OCI-LY1 (cell line): ENCODE data around the gene IFNGR2.

Experiments
- CTCF ChIP-seq: fragments of 200-600 bp; sonication (generic), shearing (Covaris generic); IDR thresholded peaks from 2 replicates; pipeline ENCODE4 v1.5.1; 2017; ENCODE audit warnings: mild to moderate bottlenecking, antibody characterized with exemption, low read length, moderate library complexity, mixed read lengths
- EZH2 ChIP-seq: fragments of 200-600 bp; sonication (generic), shearing (Covaris generic); IDR thresholded peaks from 2 replicates; pipeline ENCODE4 v1.8.0; 2017; ENCODE audit warnings: borderline replicate concordance, mixed run types, mild to moderate bottlenecking, antibody characterized with exemption, low read length, moderate library complexity, mixed read lengths

GRCh38 chr21:33388188-33388587, 15.0 kb upstream of the IFNGR2 start:
- no peak for TF ChIP-seq CTCF
- TF ChIP-seq EZH2: no peak
